Astrocyte of the cerebellum (primary cell): ENCODE results near the gene SRRM3.
"Not testable (repeated sequence)": the region's sequence is repeated elsewhere in the genome, so short reads cannot be mapped to it uniquely, and the experiment has no call there.

Experiments
- DNase-seq: peaks from one replicate; pipeline ENCODE4 v3.0.0-alpha.2; 2011; ENCODE audit warnings: low read depth
- H3K4me3 ChIP-seq: 2 replicates; pipeline ENCODE4 v1.5.1; 2011; ENCODE audit warnings: mild to moderate bottlenecking, low read depth, low read length, moderate library complexity
- in situ Hi-C: cut with HindIII; loops from 2 replicates; pipeline ENCODE4 v1.10.0; 2017; ENCODE audit warnings: low sequenced_read_pairs
- TF ChIP-seq, protein P1 (sequence below): IDR thresholded peaks from 2 replicates; pipeline ENCODE4 v1.5.1; 2012; ENCODE audit warnings: low read length, low read depth, moderate library complexity, mild to moderate bottlenecking; ENCODE audit errors: missing control alignments

Gene SRRM3

DNA sequence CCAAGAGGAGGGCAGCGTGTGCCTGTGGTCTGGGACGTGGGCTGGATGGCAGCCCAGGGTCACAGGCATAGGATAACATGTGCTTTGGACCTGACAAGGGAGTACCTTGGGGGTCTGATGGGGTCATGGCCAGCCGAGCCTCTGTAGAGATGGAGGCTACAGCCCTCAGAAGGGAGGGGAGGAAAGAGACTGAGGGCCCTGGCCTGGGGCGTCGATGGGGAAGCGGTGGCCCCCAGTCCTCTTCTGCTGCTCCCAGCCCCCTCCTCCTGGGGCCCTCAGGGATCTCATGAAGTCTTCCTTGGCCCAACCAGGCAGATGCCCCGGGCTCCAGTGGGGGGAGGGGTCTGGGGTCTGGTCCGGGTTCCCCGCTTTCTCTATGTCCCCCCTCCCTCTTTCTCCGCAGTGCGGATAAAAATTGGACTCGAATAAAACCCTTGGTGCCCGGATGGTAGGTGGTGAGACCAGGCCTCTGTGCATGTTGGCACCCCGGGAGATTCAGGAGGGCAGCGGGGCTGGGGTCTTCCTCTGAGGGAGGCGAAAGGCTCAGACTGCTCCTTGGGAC lies 85.2 kb downstream of the SRRM3 start:
- no peak for DNase-seq
- no peak overlapping the region for H3K4me3 ChIP-seq
- in situ Hi-C loops: loop anchor here (10.0 kb wide), 1 partner anchor 62 kb away; no protein-coding TSS in a partner anchor
- TF ChIP-seq, protein P1, sequence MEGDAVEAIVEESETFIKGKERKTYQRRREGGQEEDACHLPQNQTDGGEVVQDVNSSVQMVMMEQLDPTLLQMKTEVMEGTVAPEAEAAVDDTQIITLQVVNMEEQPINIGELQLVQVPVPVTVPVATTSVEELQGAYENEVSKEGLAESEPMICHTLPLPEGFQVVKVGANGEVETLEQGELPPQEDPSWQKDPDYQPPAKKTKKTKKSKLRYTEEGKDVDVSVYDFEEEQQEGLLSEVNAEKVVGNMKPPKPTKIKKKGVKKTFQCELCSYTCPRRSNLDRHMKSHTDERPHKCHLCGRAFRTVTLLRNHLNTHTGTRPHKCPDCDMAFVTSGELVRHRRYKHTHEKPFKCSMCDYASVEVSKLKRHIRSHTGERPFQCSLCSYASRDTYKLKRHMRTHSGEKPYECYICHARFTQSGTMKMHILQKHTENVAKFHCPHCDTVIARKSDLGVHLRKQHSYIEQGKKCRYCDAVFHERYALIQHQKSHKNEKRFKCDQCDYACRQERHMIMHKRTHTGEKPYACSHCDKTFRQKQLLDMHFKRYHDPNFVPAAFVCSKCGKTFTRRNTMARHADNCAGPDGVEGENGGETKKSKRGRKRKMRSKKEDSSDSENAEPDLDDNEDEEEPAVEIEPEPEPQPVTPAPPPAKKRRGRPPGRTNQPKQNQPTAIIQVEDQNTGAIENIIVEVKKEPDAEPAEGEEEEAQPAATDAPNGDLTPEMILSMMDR: no peak

DNA sequence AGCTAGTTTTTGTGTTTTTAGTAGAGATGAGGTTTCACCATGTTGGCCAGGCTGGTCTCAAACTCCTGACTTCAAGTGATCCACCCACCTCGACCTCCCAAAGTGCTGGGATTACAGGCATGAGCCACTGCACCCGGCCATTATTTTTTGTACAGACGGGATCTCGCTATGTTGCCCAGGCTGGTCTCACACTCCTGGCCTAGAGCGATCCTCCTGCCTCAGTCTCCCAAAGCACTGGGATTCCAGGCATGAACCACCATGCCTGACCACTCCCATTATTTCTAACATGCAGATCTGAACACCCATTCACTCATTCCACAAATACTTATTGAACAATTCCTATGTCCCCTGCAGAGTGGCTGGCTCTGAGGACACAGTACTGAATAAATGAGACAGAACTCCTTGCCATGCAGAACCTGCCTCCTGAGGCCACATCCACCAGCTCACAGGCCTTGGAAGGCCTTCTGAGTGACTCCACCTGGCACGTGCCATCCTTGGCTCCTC lies 89.2 kb downstream of the SRRM3 start:
- in situ Hi-C loops, H3K4me3 ChIP-seq, DNase-seq: not testable (repeated sequence)

DNA sequence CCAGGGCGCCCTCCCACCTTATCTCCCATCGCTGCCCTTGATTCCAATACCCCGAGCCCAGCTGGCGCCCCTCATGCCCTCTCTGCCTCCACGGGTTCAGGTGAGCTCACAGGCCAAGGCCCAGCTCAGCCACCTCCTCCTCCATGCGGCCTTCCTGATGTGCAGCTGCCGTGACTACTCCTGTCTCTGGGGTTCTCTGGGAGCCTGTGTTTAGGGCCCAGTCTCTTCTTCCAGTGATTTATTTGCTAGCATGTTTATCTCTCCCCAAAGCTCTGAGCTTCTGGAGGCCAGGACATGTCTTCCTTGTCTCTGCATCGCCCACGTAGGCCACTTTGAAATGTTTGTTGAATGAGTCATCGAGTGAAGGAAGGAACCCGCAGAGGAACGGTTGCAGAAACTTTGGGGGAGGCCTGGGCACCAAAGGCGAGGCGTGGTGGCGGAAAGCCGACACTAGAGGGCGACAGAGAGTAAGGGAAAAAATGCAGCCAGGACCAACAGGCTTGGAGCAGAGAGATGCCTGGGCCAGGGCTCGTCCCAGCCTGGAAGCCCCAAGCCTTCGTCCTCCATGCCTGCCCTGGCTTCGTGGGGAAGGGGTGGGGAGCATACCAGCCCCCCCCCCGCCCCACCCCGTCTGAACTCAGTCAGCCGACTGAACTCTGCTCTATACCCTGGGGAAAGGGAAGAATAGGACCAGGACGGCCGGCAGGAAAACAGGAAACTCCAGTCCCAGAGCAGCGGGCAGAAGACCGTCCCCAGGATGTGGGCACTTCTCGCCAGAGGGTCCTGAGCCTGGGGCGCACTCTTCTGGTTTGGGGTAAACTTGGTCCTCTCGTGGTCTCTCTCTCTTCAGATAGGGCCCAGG lies 89.9 kb downstream of the SRRM3 start:
- in situ Hi-C loops: no loop called here
- TF ChIP-seq, protein P1: peak; percentile 95
- peak; percentile 94 for DNase-seq
- peak overlapping the region; percentile 2 for H3K4me3 ChIP-seq

DNA sequence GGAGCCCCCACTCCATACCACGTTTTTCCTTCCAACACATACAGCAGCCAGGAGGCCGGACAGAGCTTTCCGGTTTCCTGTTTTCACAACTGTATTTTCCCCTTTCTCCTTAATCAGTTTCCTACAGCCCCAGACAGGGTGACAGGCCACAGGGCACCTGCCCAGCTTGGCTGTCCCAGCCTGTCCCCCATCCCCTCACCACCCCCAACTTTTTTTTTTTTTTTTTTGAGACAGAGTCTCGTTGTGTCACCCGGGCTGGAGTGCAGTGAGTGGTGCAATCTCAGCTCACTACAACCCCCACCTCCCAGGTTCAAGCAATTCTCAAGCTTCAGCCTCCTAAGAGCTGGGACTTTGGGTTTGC lies 90.5 kb downstream of the SRRM3 start:
- in situ Hi-C loops: no loop called here
- no peak for DNase-seq
- TF ChIP-seq, protein P1: no peak
- peak overlapping the region; percentile 2 for H3K4me3 ChIP-seq

DNA sequence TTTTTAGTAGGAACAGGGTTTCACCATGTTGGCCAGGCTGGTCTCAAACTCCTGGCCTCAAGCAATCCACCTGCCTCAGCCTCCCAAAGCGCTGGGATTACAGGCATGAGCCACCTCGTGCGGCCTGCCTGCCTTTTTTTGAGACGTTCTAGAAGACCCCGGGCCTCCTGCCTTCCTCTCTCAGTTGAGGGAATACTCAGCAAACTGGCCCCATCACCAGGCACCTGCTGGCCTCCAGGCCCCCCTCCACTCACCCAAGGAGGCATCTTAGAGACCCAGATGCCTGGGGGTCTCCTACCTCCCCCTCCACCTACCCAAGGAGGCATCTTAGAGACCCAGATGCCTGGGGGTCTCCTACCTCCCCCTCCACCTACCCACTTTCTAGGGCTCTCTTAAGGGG lies 91.2 kb downstream of the SRRM3 start:
- H3K4me3 ChIP-seq, DNase-seq, in situ Hi-C loops: not testable (repeated sequence)

DNA sequence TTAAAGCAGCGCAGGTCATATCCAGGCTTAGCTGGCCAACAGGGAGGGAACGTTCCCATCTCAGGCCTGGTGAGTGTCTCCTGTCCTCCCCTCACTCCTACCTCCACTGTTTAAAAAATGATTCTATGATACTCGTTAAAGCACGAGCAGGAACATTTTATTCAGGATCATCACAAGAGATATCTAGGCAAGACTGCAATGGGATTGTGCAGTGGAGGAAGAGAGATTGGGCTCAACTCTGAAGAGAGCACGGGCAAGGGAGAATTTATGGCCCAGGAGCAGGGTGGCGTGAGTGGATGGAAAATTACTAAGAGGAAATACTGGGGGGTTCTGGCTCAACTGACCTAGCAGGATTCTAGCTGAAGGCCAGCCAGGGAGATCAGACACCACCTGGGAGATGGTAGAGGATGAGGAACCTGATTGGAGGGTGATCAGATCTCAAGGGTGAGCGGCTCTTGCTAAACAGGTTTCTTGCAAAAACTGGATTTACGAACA lies 91.8 kb downstream of the SRRM3 start:
- in situ Hi-C loops: no loop called here

DNA sequence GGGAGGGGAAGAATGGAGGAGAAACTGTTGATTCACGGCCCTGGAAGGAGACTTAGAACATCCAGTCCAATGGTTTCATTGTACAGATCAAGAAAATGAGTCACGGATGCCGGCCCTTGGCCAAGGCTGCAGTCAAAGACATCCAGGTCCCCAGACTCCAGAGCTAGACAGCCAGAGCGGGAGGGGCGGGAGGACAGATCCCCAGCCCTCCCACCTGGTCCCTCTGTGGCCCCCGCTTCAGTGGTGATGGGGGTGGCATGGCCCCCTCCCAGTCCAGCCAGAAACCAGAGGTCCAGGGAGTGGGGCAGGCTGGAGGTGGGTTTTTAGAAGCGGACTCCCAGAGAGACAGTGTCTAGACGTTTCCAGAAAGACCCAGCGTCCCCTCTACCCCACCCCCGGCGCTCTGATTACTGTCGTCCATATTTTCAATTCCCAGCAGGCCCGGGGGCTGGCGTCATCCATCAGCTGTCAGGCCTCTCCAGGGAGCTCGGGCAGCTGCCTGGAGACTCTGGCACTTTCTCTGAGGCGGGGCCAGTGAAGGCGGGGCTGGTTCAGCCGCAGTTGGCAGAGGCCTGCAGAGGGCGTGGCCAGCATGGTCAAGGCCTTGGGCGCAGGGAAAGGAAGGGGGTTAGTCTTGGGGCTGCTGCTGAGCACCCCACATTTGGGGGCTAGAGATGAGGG lies 92.8 kb downstream of the SRRM3 start:
- peak overlapping the region; percentile 22 for H3K4me3 ChIP-seq
- TF ChIP-seq, protein P1: no peak
- DNase-seq: peak; percentile 91
- in situ Hi-C loops: no loop called here

More for the DNA sequence above, 91.8 kb downstream of the SRRM3 start:
- no peak overlapping the region for H3K4me3 ChIP-seq
- TF ChIP-seq, protein P1: no peak
- DNase-seq: no peak
